ENCODE measurements around the gene AK5.

Gene AK5

DNA sequence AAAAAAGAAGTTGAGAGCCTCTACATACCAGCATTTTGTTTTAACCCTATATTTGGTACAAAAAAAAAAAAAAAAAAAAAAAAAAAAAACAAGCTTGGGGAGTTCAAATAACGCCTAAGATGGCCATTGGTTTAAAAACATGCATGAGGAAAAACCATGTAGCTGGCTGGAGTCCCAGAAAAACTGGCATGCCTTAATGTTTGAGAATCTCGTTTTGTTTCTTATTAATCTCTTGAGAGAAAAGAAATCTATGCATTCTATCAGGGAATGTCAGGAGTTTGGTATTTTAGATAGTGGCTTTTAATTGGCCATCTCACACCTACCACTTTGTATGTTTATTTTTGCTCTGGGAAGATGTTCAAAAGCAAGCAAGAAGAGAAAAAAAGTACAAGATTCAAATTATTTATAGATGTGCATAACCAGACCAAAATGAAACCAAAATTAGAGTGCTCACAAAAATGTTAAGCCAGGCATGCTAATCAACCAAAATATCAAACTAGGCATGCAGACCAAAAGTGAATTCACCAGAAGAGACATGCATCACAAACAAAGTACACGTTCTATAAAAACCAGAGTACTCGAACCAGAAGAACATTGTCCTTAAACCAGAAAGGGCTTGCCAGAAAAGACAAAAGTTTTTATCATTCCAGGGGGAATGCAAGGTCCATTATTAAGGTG, 156.6 kb downstream of the AK5 start:
- no peak for DNase-seq (ENCODE audit: low read depth)

DNA sequence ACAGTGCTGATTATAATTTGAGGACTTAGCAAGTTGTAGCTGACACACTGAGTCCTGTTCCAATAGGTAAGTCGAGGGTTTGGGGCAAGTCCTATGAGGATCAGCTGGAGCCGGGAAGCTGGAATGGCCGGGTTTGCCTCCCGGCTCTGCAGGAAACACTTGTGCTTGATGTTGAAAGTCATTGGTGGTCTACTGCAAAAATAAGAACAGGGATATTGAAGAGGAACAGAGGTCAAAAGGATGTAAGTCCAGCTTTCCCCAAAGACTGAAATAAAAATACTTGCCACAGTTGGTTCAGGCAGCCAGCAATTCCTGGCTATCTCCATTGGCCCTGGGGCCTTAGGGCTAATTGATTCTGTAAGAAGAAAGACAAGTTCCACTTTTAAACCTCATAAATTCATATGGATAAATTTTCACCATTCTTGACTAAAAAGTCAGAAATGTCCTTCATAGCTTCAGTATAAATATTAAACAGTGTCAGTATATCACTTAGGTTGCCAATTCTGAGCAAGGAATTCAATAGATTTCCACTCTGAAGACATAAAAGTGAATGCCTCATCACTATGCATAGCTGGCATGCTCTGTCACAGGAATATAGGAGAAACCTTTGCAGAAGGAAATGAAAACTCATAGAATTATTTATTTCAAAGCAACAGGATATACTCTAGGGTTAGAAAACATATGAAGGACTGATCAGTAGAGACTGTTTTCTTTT, 165.2 kb downstream of the AK5 start:
- DNase-seq (ENCODE audit: low read depth), result no peak

DNA sequence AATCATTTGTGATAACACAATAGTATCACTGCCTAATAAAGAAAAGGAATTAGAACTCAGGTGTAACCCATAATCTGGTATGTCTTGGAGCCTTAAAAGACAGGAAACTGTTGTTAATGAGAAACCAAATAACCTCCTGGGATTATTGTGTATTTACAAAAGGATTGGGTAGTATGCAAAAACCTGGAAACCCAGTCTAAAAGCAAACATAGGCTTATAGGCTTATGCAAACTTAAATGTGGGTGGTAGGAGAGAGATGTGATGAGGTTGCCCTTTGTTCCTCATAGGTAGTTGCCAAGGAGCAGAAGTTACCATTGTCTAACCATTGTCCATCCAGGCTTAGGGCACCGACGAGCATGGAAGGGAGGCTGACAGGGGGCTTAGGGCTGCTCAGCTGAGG, 165.8 kb downstream of the AK5 start:
- no peak for DNase-seq (ENCODE audit: low read depth)

DNA sequence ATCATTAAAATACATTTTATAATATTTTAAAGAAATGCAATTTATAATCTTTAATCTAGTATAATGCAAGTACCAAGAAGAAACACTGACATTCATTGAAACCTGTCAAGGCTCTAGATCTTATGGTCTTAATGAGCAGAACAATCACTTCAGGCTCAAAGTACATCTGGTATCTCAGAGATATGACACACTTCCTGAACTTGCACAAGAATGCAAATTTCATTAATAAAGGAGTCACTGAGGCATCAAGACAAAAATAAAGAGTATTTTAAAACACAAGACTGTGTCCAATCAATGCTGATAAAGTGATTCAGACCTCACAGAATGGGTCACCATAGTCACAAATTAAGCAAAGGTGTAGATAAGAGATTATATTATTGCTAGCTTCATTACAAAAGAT, 178.1 kb downstream of the AK5 start:
- no peak for DNase-seq (ENCODE audit: low read depth)

DNA sequence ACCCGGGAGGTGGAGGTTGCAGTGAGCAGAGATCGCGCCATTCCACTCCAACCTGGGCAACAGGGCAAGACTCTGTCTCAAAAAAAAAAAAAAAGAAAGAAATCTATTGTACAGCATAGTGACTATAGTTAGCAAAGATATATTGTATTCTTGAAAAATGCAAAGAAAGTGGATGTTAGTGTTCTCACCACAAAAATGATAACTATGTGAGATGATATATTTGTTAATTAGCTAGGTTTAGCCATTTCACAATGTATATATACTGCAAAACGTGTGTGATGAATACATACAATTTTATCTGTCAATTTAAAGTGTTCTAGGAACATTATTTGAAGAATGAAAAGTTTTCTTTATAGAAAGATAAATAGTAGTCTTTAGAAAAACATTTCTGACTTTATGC, 179.9 kb downstream of the AK5 start:
- no peak for DNase-seq (ENCODE audit: low read depth)

DNA sequence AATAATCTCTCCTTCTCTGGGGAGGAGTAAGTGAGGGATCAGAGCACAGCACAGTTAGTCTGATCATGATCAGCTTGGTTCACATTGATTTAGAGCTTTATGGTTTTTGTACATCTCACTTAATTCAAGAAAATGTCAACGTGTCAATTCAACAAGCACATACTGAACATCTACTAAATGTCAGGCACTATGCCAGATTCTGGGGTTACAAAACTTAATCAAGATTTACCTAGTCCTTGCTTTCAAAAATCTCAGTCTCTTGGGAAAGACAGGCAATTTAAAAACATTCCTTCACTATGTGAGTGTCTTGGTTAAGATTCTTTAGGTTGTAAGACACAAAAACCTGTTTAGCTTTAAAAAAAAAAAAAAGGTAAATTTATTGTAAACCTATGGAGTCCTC, 181.4 kb downstream of the AK5 start:
- DNase-seq (ENCODE audit: low read depth), result no peak

DNA sequence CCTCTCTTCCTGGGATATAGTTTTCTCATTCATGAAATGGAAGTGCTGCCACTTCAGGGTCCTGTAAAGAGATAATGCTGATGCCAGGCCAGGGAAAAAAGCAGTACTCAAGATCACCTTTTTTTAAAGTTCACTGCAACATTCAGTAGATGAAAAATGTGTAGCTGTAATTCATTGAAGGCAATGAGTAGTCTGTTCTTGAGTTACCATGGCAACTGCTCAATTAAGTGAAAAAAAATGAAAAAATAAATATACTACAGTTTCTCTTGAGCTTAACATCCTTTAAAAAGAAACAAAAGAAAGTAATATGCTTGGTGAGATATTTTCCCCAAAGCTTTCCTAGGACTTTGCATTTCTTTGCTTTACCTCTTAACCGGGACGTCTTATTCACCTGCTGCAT, 183.3 kb downstream of the AK5 start:
- DNase-seq (ENCODE audit: low read depth), result no peak

DNA sequence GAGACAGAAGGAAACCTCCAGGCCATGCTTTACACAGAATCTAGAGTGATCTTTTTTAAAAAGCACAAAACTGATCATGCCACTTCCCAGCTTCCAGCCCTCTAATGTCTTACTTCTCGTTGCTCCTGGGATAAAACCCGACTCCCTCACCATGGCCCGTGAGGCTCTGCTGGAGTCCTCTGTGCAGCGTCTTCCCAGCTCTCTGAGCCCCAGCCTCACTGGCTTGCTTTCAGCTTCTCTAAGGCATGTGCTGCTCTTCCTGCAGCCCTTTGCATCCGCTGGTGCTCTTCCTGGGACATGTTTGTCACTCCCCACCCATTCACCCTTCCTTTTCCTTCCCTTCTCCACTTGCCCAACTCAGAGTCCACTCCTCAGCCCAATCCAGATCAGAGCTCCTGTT, 184.1 kb downstream of the AK5 start:
- no peak for DNase-seq (ENCODE audit: low read depth)

DNA sequence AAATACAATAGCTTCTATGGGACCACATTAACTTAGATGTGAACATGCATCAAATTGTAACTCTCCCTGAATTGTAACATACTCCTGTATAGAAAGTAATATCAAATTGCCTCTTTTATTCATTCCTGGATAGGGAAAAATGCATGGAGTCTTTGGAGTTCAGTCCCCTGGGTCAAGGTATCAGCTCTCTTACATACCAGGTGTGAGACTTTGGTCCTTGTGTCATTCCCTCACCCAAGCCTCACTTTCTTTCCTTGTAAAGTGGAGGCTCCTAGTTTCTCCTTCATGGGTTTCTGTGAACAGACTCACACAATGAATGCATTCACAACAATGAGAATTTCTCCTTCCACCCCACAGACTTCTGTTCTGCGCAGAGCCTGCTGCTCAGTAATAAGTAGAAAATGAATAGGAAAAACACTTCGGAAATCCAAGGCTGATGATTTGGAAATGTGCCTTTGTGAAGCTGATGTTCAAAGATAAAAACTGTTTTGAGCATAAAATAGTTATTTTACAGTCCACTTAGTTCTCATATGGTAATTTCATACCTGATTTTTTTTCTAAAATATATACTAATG, 185.3 kb downstream of the AK5 start:
- no peak for DNase-seq (ENCODE audit: low read depth)

DNA sequence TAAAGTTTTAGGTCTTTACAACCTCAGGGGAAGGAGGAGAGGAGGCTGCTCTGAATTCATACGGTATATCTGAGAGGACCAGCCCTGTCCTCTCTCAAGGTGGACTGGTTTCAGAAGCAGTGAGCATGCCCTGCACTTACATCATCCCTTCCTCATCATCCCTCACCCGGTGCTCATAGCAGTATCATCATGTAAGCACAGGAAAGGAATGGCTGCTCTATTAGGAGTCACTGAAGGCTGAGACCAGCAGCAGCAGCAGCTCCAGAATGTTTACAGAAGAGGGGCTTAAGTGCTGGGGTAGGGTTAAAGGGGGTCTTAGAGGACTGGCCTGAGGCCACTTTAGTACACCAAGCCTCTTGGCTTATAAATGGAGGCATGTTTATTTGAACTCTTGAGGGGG, 185.9 kb downstream of the AK5 start:
- no peak for DNase-seq (ENCODE audit: low read depth)

DNA sequence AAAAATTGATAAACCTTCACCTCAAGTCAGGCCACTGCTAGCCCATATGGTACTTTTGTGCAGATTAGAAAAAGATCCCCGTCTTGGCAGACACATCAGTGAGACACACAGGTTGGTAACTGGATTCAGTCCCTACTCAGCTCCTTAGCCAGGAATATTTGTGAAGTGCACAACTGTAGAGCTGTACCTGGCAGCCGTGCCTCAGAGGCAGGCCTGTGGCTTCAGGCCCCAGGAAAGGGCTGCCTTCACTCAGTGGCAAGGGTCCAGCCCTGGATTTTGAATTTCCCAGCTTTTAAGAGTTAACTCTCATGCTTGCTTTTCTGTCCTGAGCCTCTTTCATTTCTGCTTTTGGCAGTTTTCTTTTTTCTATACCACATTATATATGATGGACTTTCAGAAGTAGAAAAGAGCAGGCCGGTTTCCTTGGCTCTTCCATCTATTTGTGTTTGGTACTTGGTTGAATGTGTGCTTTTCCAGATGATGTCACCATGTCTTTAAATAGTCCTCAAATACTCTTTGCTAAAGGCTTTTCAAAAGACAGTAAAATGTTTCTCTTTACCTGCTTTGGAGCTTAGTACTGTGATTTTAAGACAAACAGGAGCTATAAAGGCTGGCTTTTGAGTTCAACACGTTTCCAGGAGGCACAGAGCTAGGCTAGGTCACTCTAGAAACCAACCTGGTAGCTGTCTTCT, 186.6 kb downstream of the AK5 start:
- no peak for DNase-seq (ENCODE audit: low read depth)

DNA sequence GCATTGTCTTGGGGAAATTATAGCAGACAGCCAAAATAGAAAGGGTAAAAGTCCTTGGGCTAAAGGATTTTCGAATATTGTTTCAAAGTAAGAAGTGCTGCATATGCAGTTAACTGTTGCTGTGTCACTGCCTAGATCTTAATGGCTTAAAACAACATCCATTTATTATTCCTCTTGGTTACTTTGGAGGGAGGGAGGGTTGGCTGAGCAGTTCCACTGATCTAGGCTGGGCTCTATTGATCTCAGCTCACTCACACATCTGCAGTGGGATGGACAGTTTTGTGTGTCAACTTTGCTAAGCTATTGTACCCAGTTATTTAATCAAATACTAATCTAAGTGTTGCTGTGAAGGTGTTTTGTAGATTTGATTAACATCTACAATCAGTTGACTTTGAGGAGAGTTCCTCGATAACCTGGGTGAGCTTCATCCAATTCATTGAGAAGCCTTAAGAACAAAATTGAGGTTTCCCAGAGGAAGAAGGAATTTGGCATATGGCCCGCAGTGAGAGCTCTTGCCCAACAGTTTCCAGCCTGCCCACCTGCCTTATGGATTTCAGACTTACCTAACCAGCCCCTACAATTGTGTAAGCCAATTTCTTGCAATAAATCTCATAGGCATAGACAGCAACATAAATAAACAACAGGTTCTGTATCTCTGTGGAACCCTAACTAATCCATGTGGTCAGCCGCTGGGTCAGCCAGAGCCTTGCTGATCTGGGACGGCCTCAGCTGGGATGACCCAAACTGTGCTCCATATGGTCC, 187.3 kb downstream of the AK5 start:
- no peak for DNase-seq (ENCODE audit: low read depth)

DNA sequence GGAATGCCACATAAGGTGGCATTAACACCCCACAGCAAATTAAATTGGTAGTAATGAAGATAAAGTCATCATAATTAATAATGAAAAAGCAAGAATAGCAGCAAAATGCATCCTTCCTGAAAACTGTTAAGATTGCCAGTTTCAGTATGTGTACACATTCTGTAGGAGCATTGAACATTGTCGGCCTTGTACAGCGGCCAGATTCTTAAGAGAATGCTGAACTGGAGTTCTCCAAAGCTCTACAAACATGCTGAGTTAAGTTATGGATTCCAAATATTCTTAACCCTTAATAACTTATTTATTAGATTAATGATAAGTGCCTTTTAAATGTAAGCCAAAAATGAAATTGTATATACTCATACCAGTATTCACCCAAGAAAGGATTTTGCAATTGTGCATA, 189.9 kb downstream of the AK5 start:
- DNase-seq (ENCODE audit: low read depth), result no peak

DNA sequence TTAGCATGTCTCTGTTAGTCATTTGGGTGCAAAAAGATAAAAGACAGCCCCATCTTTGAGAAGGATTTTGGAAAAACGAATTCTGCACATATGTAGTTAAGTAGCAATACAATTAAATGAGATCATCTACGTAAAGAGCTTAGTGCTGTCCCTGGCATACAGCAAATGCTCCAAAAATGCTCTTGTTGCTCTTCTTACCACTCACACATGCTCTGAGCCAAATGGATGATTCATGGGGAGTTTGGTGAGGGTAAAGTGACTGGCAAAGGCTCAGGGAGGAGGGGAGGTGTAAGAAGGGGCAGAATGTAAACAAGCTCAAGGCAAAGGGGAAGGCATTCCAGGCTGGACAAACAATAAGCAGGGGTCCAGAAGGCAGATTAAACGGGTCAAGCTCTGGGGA, 191.9 kb downstream of the AK5 start:
- no peak for DNase-seq (ENCODE audit: low read depth)

DNA sequence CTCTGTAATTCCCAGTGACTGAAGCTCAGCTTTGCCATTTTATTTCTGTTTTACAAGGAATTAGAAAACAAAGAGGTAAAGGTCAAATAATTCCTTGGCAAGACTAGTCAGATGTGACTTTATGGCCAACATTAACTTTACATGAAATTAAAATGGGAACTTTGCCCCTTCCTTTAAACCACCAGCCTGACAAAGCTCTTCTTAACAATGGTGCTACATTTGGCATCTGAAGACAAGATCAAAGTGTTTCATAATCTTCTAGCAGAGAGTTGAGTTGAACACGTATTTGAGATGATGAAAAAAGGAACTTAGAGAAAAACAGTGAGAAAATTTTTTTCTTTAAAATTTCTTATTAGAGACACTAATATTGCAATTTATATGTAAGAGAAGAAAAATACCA, 193.8 kb downstream of the AK5 start:
- no peak for DNase-seq (ENCODE audit: low read depth)

DNA sequence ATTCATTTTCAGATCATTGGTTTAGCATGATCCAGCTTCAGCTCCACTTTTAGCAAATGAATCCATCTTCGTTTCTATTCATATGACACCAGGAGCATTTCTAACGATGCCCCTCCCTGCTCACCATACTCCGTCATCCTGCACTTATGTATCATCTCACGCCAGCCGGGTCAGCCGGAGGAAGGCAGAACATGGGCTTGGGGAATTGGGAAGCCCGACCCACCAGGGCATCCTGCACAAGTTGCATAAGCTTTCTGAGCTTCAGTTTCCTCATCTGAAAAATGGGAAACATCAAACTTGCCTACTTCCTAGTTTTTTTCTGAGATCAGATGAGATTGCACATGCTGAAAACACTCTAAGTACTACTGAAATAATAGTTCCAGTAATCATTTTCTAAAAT, 194.7 kb downstream of the AK5 start:
- DNase-seq (ENCODE audit: low read depth), result no peak

DNA sequence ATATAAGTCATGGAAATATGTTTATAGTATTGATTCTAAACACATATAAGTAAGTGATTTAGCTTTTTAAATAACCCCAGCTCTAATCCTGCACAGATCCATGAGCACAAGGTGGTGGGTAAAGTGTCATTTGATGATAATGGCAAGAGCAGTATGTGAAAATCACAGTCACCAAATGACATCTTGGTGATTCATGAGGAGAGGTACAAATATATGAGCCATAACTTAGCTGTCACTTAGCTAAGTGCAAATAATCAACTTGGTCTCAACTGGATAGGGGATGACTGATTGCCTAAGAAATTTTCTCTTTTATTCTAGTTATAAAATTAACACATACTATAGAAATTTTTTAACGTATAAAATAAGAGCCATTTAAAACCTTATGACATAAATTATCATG, 202.5 kb downstream of the AK5 start:
- DNase-seq (ENCODE audit: low read depth), result no peak

DNA sequence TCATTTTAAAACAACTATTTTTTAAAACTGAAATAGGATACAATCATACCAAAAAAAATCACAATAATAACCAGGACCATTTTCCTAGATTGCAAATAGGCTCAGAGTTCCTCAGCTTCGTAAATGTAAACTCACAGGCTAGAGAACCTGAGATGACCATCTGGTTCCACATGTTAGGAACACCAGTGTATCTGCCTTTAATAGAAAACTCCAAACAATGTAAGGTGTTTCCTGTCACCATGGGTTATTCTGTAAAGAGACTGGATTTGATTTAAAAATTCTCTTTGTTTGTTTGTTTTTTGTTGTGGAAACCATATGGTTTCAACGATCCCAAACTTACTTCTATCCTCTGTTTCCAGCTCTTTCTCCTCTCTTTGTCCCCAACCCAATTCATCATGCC, 203.1 kb downstream of the AK5 start:
- no peak for DNase-seq (ENCODE audit: low read depth)

DNA sequence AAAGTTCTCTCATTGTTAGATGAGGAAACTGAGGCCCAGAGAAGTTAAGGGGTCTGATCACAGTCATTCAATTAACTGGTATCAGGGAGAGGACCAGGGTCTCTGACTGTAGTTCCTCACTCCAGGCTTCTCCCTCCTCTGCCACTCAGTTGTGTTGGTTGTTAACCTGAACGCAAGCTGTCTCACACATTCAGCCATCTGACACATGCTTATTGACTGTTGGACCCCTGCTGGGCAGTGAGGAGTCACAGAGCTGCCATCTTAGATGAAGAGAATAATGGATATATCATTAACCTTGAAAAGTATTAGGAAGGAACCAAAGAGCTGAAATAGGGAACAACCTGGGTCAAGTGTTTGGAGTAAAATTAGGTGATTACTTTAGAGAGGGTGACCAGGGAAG, 205.8 kb downstream of the AK5 start:
- DNase-seq (ENCODE audit: low read depth), result no peak

DNA sequence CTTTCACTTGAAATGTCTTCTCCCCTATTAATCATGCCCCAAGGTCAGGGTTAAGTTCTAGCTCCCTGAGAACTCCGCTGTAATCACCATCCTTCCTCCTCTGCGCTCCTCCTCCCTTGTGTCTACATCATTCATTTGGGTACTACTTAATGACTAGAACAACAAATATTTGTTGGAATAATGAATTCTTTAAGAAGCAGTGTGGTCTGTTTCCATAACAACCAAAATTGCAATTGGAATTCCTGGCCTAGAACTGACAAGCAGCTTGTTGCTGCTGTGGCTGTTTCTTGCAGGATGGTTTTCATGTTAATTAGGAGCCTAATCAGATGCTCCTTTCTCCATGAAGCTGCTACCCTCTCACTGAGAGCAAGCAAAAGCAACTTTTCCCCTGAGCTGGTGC, 208.1 kb downstream of the AK5 start:
- no peak for DNase-seq (ENCODE audit: low read depth)

DNA sequence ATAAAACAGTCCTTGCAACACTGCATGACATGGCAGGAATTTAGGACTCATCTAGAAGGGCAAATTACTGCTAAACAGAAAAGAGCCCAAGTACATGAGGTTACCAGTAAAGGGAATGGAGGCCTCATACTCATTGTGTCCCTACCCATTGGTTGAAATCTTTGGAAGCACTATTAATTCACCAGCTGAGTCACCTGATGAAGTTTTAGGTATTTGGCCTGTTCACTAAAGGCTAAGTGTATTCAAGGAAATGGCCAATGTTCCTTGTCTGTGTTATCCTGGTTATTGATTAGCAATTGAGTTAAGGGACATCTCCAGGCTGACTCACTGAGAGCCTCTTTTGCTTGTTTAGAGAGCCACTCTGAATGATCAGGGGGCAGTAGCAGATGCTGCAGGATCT, 212.2 kb downstream of the AK5 start:
- no peak for DNase-seq (ENCODE audit: low read depth)

DNA sequence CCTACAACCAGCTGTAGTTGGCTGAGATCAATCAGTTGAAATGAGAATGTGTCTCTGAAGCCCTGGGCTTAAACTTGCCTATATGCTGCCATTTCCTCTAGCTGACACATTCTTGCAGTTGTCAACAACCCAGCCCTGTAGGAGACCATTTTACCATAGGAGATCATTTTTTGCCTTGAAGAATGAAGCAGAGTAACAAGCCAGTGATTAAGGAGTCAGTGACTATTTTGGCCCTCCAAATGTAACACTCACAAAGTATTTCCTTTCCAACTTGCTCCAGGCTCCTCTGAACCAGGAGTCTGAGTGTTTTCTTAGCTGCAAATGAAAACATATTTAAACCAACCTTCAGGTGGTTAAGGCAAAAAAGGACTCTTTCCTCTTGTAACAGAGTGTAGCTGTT, 217.1 kb downstream of the AK5 start:
- DNase-seq (ENCODE audit: low read depth), result no peak

DNA sequence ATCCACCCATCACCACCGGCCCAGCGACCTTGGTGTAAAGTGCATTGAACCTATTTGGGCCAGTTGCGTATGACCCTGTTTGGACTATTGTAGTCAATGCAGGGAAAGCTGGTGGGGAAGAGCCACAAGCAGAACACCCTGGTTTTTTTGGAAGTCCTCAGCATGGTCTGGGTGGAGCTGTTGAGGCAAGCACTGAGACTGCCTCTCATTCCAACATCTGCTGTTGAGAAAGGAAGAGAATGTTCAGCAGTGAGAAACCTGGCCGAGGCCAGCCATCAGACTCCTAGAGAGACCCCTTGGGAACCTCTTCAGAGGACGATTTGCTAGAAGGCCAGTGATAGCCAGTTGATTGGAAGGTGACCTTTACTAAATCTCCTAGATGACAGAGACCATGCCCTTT, 217.6 kb downstream of the AK5 start:
- no peak for DNase-seq (ENCODE audit: low read depth)

Measured in stimulated activated CD8-positive, alpha-beta memory T cell treated with anti-CD3 and anti-CD28 coated beads, Interleukin-12 subunit alpha, Interleukin-12 subunit beta, amount 100 ng/mL, for 1 hour (primary cell).